Stimulated activated CD8-positive, alpha-beta memory T cell treated with anti-CD3 and anti-CD28 coated beads, Interleukin-7, amount 100 ng/mL, for 4 hours (primary cell): ENCODE data around the gene WDR91.

Experiments
- DNase-seq, 2 donors: peaks; one replicate each; pipeline ENCODE4 v3.0.0-alpha.2; 2020; ENCODE audit warnings: low read depth in 2 of 2

Gene WDR91

GRCh38 chr7:135199439-135199838 lies 11.9 kb downstream of the WDR91 start:
- DNase-seq, result no peak

DNA sequence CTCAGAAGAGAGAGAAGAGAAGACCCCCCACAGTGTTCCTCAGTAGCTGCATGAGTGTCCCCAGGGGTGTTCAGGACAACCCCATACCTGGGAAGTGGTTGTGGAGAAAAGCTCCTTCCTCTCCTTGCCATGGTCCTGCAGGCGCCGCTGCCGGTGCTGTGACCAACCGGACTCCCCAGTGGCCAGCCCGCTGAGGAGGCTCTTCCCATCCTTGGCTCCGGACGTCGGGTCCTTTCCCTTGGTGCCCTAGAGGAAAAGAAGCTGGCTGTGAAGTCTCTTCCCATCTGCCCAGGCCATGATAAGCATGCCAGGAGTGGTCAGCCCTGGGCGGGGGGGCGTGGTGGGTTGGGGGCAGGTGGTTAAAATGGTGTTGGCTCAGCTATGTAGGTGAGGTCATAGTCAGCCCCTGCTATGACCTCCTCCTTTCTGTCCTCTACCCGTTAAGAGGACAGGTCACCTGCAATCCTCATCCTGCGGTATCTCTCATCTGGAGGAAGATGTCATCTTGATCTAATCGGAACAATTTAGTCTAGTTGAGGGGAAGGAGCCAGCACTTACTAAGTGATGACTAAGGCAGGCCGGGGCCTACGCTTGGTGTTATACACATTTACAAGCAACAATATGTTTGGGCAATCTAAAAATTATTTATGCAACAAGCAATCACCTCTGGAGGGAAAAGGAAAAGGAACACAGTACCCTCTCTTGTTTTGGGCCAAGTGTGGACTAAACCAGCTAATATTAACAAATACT lies 13.2 kb downstream of the WDR91 start:
- DNase-seq, result no peak

DNA sequence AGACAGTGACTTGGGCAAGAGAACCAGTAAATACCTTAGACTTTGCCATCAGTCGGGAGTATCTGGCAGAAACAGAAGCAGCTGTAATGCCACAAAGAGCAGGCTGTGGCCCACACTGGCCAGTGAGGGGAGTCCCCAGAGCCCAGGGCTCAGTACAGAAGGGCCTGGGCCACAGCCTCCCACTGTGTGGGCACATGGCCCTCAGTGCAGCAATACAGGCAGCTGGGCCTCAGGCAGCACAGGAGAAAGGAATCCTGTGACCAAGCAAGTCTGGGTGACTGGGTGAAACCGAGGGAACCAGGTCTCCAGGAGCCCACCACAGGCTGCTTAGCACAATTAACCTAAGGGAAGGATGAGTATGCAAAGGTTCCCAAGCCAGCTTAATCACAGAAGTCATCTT lies 14.0 kb downstream of the WDR91 start:
- no peak for DNase-seq

GRCh38 chr7:135195968-135196629 lies 15.2 kb downstream of the WDR91 start:
- DNase-seq, result no peak

- DNase-seq, result no peak
These were observed 16.2 kb downstream of the WDR91 start for GRCh38 chr7:135195156-135195555.

GRCh38 chr7:135194494-135195095 lies 16.7 kb downstream of the WDR91 start:
- DNase-seq, result no peak

- DNase-seq, result no peak
These were observed 17.7 kb downstream of the WDR91 start for GRCh38 chr7:135193615-135194081.

DNA sequence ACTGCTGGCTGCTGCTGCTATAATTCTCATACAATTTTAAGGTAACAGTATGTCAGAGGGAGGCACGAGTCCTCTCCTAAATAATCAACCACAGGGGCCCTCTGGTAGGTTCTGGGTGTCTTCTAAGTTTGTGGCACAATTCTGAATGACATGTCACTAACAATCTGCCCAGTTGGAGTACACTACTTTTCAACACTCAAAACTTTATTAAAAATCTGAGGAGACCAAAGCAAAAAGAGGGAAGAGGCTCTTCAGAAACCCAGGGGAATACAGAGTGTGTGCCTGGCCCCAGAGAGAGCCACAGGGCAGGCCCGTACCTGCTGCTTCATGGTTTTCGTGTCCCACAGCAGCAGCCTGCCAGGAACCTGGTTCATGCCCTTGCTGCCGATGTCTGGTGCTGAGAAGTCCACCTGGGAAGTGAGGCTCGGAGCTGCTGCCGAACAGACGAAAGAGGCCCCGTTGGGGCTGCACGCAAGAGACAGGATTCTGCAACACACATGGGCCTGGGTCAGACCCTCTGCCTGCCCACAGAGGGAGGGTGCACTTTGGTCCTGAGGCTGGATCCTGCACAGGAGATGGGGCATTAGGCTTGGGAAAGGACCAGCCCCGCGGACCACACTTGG lies 18.3 kb downstream of the WDR91 start:
- DNase-seq, result no peak

- DNase-seq, result no peak
These were observed 20.6 kb downstream of the WDR91 start for GRCh38 chr7:135190703-135191102.

- DNase-seq, result no peak
These were observed 21.4 kb downstream of the WDR91 start for GRCh38 chr7:135189961-135190360.

DNA sequence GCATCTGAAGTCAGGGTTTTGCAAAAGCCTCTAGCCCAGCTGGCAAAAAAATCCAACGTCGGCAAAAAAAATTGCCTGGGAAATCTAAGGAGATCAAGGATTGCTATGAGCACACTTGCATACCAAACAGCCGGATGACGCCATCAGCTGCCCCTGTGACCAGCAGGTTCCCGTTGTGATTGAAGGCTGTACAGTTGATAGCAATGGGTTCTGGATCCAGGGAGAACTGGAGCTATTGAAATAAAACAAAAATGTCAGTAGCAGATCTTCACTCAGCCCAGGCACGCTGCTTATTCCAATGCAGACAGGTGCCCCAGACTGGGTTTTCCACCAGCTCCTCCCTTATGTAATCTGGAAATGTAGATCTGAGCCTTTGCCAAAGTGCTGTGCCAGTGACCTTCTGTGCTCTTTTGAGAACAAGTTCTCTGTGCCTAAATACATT lies 22.1 kb downstream of the WDR91 start:
- no peak for DNase-seq

GRCh38 chr7:135188298-135188984 lies 22.9 kb downstream of the WDR91 start:
- no peak for DNase-seq

- no peak for DNase-seq
These were observed 24.5 kb downstream of the WDR91 start for GRCh38 chr7:135186841-135187253.

- no peak for DNase-seq
These were observed 25.1 kb downstream of the WDR91 start for GRCh38 chr7:135186261-135186540.

- no peak for DNase-seq
These were observed 25.7 kb downstream of the WDR91 start for GRCh38 chr7:135185471-135186260.

DNA sequence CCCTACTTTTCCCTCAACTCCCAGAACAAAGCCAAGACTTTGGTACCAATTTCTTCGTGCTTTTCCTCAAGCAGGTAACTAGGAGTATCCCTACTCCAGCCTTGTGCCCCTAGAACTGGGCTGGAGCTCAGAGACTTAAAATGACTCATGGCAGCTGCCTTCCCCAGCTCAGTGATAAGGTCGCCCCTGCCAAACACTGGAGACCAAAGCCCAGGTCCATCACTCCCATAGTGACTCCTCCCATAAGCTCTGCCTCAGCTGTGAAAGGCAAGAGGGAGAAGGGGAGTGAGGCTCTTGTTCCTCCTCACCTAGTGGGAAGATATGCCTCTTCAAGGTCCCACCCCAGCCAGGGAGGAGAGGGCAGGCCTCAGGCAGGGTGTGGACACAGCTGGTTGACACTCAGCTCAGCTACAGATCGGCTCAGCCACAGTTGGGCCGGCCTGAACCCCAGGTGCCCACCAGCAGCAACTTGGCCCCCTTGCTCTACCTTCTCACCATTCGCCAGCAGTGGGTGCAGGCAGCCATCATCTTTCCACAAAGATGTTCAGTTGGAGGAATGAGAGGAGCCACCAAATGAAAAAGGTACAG lies 27.0 kb downstream of the WDR91 start:
- no peak for DNase-seq

DNA sequence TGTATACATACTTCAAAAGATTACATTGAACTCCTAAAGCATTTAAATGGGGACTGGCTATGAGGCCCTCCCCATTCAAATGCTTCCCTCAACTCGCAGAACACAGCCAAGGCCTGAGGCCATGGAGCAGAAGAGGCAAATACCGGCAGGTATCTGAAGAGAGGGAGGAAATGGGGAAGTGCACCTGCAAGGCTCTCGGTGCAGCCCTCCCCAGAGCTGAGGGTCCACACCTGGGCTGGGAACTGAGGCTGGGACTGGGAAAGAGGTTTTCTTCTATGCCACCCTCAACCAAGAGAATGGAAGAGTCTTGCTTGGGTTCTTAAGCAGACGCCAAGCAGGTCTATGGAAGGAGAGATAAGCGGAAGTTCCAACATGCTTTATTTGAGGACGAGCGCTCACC lies 27.8 kb downstream of the WDR91 start:
- DNase-seq, result no peak

- no peak for DNase-seq
These were observed 29.2 kb downstream of the WDR91 start for GRCh38 chr7:135181929-135182678.

- no peak for DNase-seq
These were observed 29.9 kb downstream of the WDR91 start for GRCh38 chr7:135181261-135181928.

DNA sequence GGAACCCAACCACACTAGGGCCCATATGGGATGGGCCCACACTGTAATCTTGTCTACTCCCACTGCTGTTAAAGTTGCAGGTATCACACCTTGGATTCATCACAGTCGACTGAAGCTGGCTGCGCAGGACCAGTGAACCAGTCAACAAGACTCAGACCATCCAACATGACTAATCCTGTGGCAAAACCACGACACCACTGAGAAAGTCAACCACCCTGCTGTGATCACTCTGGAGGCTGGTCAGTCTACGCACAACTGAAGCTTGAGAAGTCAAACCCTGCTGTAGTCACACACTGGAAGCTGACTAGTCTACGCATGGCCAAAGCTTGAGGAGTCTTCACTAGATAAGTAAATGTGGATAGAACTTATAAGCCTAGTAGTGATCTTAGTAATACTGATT lies 31.2 kb downstream of the WDR91 start:
- DNase-seq, result no peak
